ENCODE results near the gene ANKH. TPM values are rescaled to one million over a fixed set of nuclear protein-coding genes. Genes with fewer than 3 reads are reported as not detected.

Gene ANKH
- total RNA-seq, 1 experiment from 2014 or later, result 65.2 TPM

DNA sequence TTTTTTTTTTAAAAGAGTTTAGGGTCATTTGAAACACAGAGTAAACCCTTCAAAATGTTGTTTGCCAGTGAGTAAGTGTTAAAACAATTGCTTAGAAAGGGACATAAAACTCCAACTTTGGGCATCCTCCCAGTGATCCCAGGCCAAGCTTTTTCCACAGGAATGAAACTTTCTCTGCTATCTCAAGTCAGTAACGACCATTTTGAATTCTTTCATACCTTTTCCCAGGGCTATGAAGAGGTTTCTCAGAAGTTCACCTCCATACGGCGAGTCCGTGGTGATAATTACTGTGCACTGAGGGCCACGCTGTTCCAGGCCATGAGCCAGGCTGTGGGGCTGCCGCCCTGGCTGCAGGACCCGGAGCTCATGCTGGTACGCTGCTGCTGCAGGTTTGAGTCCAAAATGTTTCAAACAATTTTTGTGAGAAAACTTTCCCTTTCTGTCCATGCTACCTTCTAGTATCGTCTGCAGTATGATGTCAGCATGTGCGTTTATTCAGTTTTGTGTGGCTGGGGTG lies 190.3 kb downstream of the ANKH start:
- H3K4me2 ChIP-seq (ENCODE audit: low read length), result no peak overlapping the region
- no peak overlapping the region for H3K27ac ChIP-seq (ENCODE audit: low read depth, low read length)
- ATAC-seq (no peak), DNase-seq (ENCODE audit: low read depth, low spot score) (no peak)
- H3K79me2 ChIP-seq (ENCODE audit: insufficient read depth, low read length), result peaks cover 35% of the 10 kb centered on the region
- ChIA-PET RAD21 (ENCODE audit: low non-redundant PET in 1 of 2, low total read pairs in 2 of 2, uncharacterized antibody in 2 of 2, unreplicated experiment in 2 of 2) (no interaction called here), CTCF (no interaction called here), POLR2A (no interaction called here)
- no peaks in the 10 kb centered on the region for H3K9me3 ChIP-seq (ENCODE audit: control insufficient read depth in 1 of 2, insufficient read depth in 1 of 2, low read depth in 1 of 2, low read length in 2 of 2)
- no peak overlapping the region for H3K9ac ChIP-seq (ENCODE audit: low read length)
- H3K9me2 ChIP-seq (ENCODE audit: insufficient read depth), result no peaks in the 10 kb centered on the region
- BruUV-seq (replicated peaks), result no TSS peak
- no peaks in the 10 kb centered on the region for H3K27me3 ChIP-seq (ENCODE audit: insufficient read depth, low read length)
- H4K20me1 ChIP-seq (ENCODE audit: insufficient read depth), result no peaks in the 10 kb centered on the region
- no peaks in the 10 kb centered on the region for H3K4me1 ChIP-seq (ENCODE audit: control insufficient read depth in 1 of 2, insufficient read depth in 2 of 2, low read length in 2 of 2)
- peaks cover 10 to 25% of the 10 kb centered on the region in 2 experiments; a peak in 3 of 4 replicates for H3K36me3 ChIP-seq (ENCODE audit: control insufficient read depth in 1 of 2, insufficient read depth in 2 of 2, low read length in 2 of 2)
- intact Hi-C loops (cut with micrococcal nuclease), result no loop called here
- H2AFZ ChIP-seq (ENCODE audit: low read depth, low read length, poor library complexity, severe bottlenecking), result no peak overlapping the region
- no peak overlapping the region for H3K4me3 ChIP-seq (replicated peaks in 1 of 2; ENCODE audit: low read depth in 1 of 2, low read length in 2 of 2)
- TF ChIP-seq, protein P1, sequence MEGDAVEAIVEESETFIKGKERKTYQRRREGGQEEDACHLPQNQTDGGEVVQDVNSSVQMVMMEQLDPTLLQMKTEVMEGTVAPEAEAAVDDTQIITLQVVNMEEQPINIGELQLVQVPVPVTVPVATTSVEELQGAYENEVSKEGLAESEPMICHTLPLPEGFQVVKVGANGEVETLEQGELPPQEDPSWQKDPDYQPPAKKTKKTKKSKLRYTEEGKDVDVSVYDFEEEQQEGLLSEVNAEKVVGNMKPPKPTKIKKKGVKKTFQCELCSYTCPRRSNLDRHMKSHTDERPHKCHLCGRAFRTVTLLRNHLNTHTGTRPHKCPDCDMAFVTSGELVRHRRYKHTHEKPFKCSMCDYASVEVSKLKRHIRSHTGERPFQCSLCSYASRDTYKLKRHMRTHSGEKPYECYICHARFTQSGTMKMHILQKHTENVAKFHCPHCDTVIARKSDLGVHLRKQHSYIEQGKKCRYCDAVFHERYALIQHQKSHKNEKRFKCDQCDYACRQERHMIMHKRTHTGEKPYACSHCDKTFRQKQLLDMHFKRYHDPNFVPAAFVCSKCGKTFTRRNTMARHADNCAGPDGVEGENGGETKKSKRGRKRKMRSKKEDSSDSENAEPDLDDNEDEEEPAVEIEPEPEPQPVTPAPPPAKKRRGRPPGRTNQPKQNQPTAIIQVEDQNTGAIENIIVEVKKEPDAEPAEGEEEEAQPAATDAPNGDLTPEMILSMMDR (IDR thresholded peaks at IDR 0.05 in 2 of 3, conservative IDR thresholded peaks at IDR 0.05 in 1 of 3; ENCODE audit: borderline replicate concordance in 1 of 3, insufficient read depth in 1 of 3, low read depth in 2 of 3, low read length in 2 of 3), result no peak
- no peak for TF ChIP-seq POLR2AphosphoS5 (IDR thresholded peaks at IDR 0.05; ENCODE audit: low read depth, low read length)
- TF ChIP-seq, protein P2, sequence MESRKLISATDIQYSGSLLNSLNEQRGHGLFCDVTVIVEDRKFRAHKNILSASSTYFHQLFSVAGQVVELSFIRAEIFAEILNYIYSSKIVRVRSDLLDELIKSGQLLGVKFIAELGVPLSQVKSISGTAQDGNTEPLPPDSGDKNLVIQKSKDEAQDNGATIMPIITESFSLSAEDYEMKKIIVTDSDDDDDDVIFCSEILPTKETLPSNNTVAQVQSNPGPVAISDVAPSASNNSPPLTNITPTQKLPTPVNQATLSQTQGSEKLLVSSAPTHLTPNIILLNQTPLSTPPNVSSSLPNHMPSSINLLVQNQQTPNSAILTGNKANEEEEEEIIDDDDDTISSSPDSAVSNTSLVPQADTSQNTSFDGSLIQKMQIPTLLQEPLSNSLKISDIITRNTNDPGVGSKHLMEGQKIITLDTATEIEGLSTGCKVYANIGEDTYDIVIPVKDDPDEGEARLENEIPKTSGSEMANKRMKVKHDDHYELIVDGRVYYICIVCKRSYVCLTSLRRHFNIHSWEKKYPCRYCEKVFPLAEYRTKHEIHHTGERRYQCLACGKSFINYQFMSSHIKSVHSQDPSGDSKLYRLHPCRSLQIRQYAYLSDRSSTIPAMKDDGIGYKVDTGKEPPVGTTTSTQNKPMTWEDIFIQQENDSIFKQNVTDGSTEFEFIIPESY (IDR thresholded peaks at IDR 0.05; ENCODE audit: extremely low read depth, insufficient replicate concordance, low read length), result no peak
- TF ChIP-seq MAX (IDR thresholded peaks at IDR 0.05), result no peak
- TF ChIP-seq TCF7L2 (IDR thresholded peaks at IDR 0.05; ENCODE audit: borderline replicate concordance, extremely low read depth, insufficient read depth, insufficient read length), result no peak
- no peak for TF ChIP-seq POLR2A (IDR thresholded peaks at IDR 0.05; ENCODE audit: borderline replicate concordance, extremely low read depth, insufficient read depth, insufficient read length)
- TF ChIP-seq SP1 (IDR thresholded peaks at IDR 0.05; ENCODE audit: low read depth), result no peak
- no peak for TF ChIP-seq FOSL1 (IDR thresholded peaks at IDR 0.05; ENCODE audit: low read depth)
- no peak for TF ChIP-seq SIN3A (IDR thresholded peaks at IDR 0.05; ENCODE audit: low read depth)
- TF ChIP-seq RAD21 (IDR thresholded peaks at IDR 0.05; ENCODE audit: low read depth), result no peak
- no peak for TF ChIP-seq CEBPB (IDR thresholded peaks at IDR 0.05; ENCODE audit: low read depth)
- TF ChIP-seq, protein P3, sequence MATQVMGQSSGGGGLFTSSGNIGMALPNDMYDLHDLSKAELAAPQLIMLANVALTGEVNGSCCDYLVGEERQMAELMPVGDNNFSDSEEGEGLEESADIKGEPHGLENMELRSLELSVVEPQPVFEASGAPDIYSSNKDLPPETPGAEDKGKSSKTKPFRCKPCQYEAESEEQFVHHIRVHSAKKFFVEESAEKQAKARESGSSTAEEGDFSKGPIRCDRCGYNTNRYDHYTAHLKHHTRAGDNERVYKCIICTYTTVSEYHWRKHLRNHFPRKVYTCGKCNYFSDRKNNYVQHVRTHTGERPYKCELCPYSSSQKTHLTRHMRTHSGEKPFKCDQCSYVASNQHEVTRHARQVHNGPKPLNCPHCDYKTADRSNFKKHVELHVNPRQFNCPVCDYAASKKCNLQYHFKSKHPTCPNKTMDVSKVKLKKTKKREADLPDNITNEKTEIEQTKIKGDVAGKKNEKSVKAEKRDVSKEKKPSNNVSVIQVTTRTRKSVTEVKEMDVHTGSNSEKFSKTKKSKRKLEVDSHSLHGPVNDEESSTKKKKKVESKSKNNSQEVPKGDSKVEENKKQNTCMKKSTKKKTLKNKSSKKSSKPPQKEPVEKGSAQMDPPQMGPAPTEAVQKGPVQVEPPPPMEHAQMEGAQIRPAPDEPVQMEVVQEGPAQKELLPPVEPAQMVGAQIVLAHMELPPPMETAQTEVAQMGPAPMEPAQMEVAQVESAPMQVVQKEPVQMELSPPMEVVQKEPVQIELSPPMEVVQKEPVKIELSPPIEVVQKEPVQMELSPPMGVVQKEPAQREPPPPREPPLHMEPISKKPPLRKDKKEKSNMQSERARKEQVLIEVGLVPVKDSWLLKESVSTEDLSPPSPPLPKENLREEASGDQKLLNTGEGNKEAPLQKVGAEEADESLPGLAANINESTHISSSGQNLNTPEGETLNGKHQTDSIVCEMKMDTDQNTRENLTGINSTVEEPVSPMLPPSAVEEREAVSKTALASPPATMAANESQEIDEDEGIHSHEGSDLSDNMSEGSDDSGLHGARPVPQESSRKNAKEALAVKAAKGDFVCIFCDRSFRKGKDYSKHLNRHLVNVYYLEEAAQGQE (IDR thresholded peaks at IDR 0.05; ENCODE audit: low read depth), result no peak
- TF ChIP-seq ELF1 (IDR thresholded peaks at IDR 0.05; ENCODE audit: borderline replicate concordance, low read depth), result no peak
- TF ChIP-seq EZH2 (IDR thresholded peaks at IDR 0.05), result no peak
- TF ChIP-seq JUND (IDR thresholded peaks at IDR 0.05), result no peak
- TF ChIP-seq ZNF274 (IDR thresholded peaks at IDR 0.05; ENCODE audit: low read depth, low read length), result no peak
- TF ChIP-seq SRF (IDR thresholded peaks at IDR 0.05; ENCODE audit: low read depth), result no peak
- TF ChIP-seq EGR1 (IDR thresholded peaks at IDR 0.05; ENCODE audit: low read depth), result no peak
